ENCODE results near the gene SDC3. TPM values are rescaled to one million over a fixed set of nuclear protein-coding genes. Genes with fewer than 3 reads are reported as not detected.
"Not testable (repeated sequence)": the region's sequence is repeated elsewhere in the genome, so short reads cannot be mapped to it uniquely, and the experiment has no call there.

Gene SDC3
- total RNA-seq, 5 donors from 2014 or later (not counting 1 experiment from before 2014, with no cell fraction given) = 0.07 to 1.1 (median 0.47) TPM

- H3K36me3 Mint-ChIP-seq = no peaks in the 10 kb centered on the region
Measured at GRCh38 chr1:30870035-30870434, 38.5 kb downstream of the SDC3 start.

GRCh38 chr1:30868833-30869435 is 39.6 kb downstream of the SDC3 start:
- Histone ChIP-seq H3K36me3 (ENCODE audit: control insufficient read depth in 2 of 2, extremely low read depth in 1 of 2, insufficient read depth in 1 of 2, low read length in 1 of 2) (no peaks in the 10 kb centered on the region), H3K27me3 (replicated peaks in 1 of 2; ENCODE audit: control insufficient read depth in 2 of 2, extremely low read depth in 1 of 2, insufficient read depth in 2 of 2, low read length in 1 of 2) (peaks cover 0 to 41% of the 10 kb centered on the region in 2 experiments), H3K4me1 (ENCODE audit: control insufficient read depth in 1 of 2, extremely low read depth in 1 of 2, insufficient read depth in 2 of 2, low read length in 2 of 2) (peaks cover 0 to 9% of the 10 kb centered on the region in 2 experiments), H3K27ac (ENCODE audit: low read length) (no peak overlapping the region), H3K9me3 (no peaks in the 10 kb centered on the region), H3K4me3 (ENCODE audit: control insufficient read depth in 1 of 2, extremely low read depth in 1 of 2, low read length in 1 of 2) (no peak overlapping the region)
- Mint-ChIP-seq H3K9me3 (no peaks in the 10 kb centered on the region), H3K4me3 (no peak overlapping the region), H3K4me1 (peaks cover 0 to 6% (median 3%) of the 10 kb centered on the region in 3 donors), H3K27ac (no peak overlapping the region), H3K36me3 (no peaks in the 10 kb centered on the region), H3K27me3 (peaks cover 7 to 18% of the 10 kb centered on the region in 2 donors)
- CTCF ChIA-PET = interaction anchor here in 1 of 2 donors (0.7 kb wide), 1 partner anchor 1388 kb away, joined by 3 read pairs; no protein-coding TSS in a partner anchor
- ATAC-seq (replicated peaks in 1 of 4) = no peak
- POLR2A ChIA-PET = no interaction called here
- WGBS (ENCODE audit: insufficient coverage) = 34% methylated on average over 9 of the region's 13 CpGs
- peak in 2 of 35 experiments; percentile 1 to 7 for DNase-seq

More at GRCh38 chr1:30870035-30870434, 38.5 kb downstream of the SDC3 start:
- POLR2A ChIA-PET = no interaction called here
- peaks cover 0 to 47% of the 10 kb centered on the region in 2 experiments for H3K27me3 ChIP-seq (replicated peaks in 1 of 2; ENCODE audit: control insufficient read depth in 2 of 2, extremely low read depth in 1 of 2, insufficient read depth in 2 of 2, low read length in 1 of 2)
- H3K4me1 ChIP-seq (ENCODE audit: control insufficient read depth in 1 of 2, extremely low read depth in 1 of 2, insufficient read depth in 2 of 2, low read length in 2 of 2) = peaks cover 0 to 9% of the 10 kb centered on the region in 2 experiments
- H3K27me3 Mint-ChIP-seq = peaks cover 3 to 15% of the 10 kb centered on the region in 2 donors
- no peak overlapping the region for H3K27ac ChIP-seq (ENCODE audit: low read length)
- no peaks in the 10 kb centered on the region for H3K9me3 Mint-ChIP-seq
- no peak overlapping the region for H3K4me3 ChIP-seq (ENCODE audit: control insufficient read depth in 1 of 2, extremely low read depth in 1 of 2, low read length in 1 of 2)
- no peaks in the 10 kb centered on the region for H3K36me3 ChIP-seq (ENCODE audit: control insufficient read depth in 2 of 2, extremely low read depth in 1 of 2, insufficient read depth in 1 of 2, low read length in 1 of 2)
- CTCF ChIA-PET = no interaction called here
- DNase-seq (no peak), ATAC-seq (replicated peaks in 1 of 4) (no peak)
- 70% methylated on average over 3 of the region's 3 CpGs for WGBS (ENCODE audit: insufficient coverage)
- H3K4me3 Mint-ChIP-seq = no peak overlapping the region
- H3K9me3 ChIP-seq = no peaks in the 10 kb centered on the region
- no peak overlapping the region for H3K27ac Mint-ChIP-seq
- H3K4me1 Mint-ChIP-seq = peaks cover 0 to 6% (median 3%) of the 10 kb centered on the region in 3 donors

- H3K4me1 Mint-ChIP-seq; H3K36me3 Mint-ChIP-seq; H3K9me3 Mint-ChIP-seq; H3K4me3 Mint-ChIP-seq; POLR2A ChIA-PET; DNase-seq; H3K27ac Mint-ChIP-seq; ATAC-seq (replicated peaks in 1 of 4); H3K9me3 ChIP-seq; H3K27ac ChIP-seq (ENCODE audit: low read length); H3K4me1 ChIP-seq (ENCODE audit: control insufficient read depth in 1 of 2, extremely low read depth in 1 of 2, insufficient read depth in 2 of 2, low read length in 2 of 2); CTCF ChIA-PET; H3K36me3 ChIP-seq (ENCODE audit: control insufficient read depth in 2 of 2, extremely low read depth in 1 of 2, insufficient read depth in 1 of 2, low read length in 1 of 2); H3K4me3 ChIP-seq (ENCODE audit: control insufficient read depth in 1 of 2, extremely low read depth in 1 of 2, low read length in 1 of 2): not testable (repeated sequence)
- WGBS (ENCODE audit: insufficient coverage) = no CpG with 5 or more reads among the region's 4 CpGs
- H3K27me3 ChIP-seq (replicated peaks in 1 of 2; ENCODE audit: control insufficient read depth in 2 of 2, extremely low read depth in 1 of 2, insufficient read depth in 2 of 2, low read length in 1 of 2) = peaks cover 0 to 41% of the 10 kb centered on the region in 2 experiments
- H3K27me3 Mint-ChIP-seq = peaks cover 8 to 18% of the 10 kb centered on the region in 2 donors
Measured at GRCh38 chr1:30868057-30868456, 40.5 kb downstream of the SDC3 start.

- peaks cover 8 to 18% of the 10 kb centered on the region in 2 donors for H3K27me3 Mint-ChIP-seq
- no peaks in the 10 kb centered on the region for H3K9me3 Mint-ChIP-seq
- no CpG with 5 or more reads among the region's 4 CpGs for WGBS (ENCODE audit: insufficient coverage)
- H3K4me1 Mint-ChIP-seq = peaks cover 0 to 6% (median 3%) of the 10 kb centered on the region in 3 donors
- H3K36me3 Mint-ChIP-seq = no peaks in the 10 kb centered on the region
- H3K27ac ChIP-seq (ENCODE audit: low read length) = no peak overlapping the region
- no peaks in the 10 kb centered on the region for H3K36me3 ChIP-seq (ENCODE audit: control insufficient read depth in 2 of 2, extremely low read depth in 1 of 2, insufficient read depth in 1 of 2, low read length in 1 of 2)
- peaks cover 0 to 41% of the 10 kb centered on the region in 2 experiments for H3K27me3 ChIP-seq (replicated peaks in 1 of 2; ENCODE audit: control insufficient read depth in 2 of 2, extremely low read depth in 1 of 2, insufficient read depth in 2 of 2, low read length in 1 of 2)
- POLR2A ChIA-PET = interaction anchor here in 1 of 2 donors (0.9 kb wide), 1 partner anchor 34 kb away, joined by 3 read pairs; no protein-coding TSS in a partner anchor
- CTCF ChIA-PET = no interaction called here
- H3K4me1 ChIP-seq (ENCODE audit: control insufficient read depth in 1 of 2, extremely low read depth in 1 of 2, insufficient read depth in 2 of 2, low read length in 2 of 2) = peaks cover 0 to 9% of the 10 kb centered on the region in 2 experiments
- no peak overlapping the region for H3K4me3 Mint-ChIP-seq
- no peak for DNase-seq
- ATAC-seq (replicated peaks in 1 of 4) = no peak
- H3K4me3 ChIP-seq (ENCODE audit: control insufficient read depth in 1 of 2, extremely low read depth in 1 of 2, low read length in 1 of 2) = no peak overlapping the region
- H3K27ac Mint-ChIP-seq = no peak overlapping the region
- H3K9me3 ChIP-seq = no peaks in the 10 kb centered on the region
Measured at GRCh38 chr1:30867537-30867936, 41.0 kb downstream of the SDC3 start.

- ATAC-seq (replicated peaks in 1 of 4) (no peak), DNase-seq (no peak)
- no CpG with 5 or more reads among the region's 3 CpGs for WGBS (ENCODE audit: insufficient coverage)
- CTCF ChIA-PET = no interaction called here
- Mint-ChIP-seq H3K9me3 (no peaks in the 10 kb centered on the region), H3K4me3 (no peak overlapping the region), H3K27ac (no peak overlapping the region), H3K4me1 (peaks cover 0 to 6% (median 3%) of the 10 kb centered on the region in 3 donors), H3K36me3 (no peaks in the 10 kb centered on the region), H3K27me3 (peaks cover 8 to 18% of the 10 kb centered on the region in 2 donors)
- POLR2A ChIA-PET = interaction anchor here in 1 of 2 donors (0.9 kb wide), 1 partner anchor 33 kb away, joined by 3 read pairs; no protein-coding TSS in a partner anchor
- Histone ChIP-seq H3K27ac (ENCODE audit: low read length) (no peak overlapping the region), H3K4me3 (ENCODE audit: control insufficient read depth in 1 of 2, extremely low read depth in 1 of 2, low read length in 1 of 2) (no peak overlapping the region), H3K36me3 (ENCODE audit: control insufficient read depth in 2 of 2, extremely low read depth in 1 of 2, insufficient read depth in 1 of 2, low read length in 1 of 2) (no peaks in the 10 kb centered on the region), H3K27me3 (replicated peaks in 1 of 2; ENCODE audit: control insufficient read depth in 2 of 2, extremely low read depth in 1 of 2, insufficient read depth in 2 of 2, low read length in 1 of 2) (peaks cover 0 to 41% of the 10 kb centered on the region in 2 experiments), H3K9me3 (no peaks in the 10 kb centered on the region), H3K4me1 (ENCODE audit: control insufficient read depth in 1 of 2, extremely low read depth in 1 of 2, insufficient read depth in 2 of 2, low read length in 2 of 2) (peaks cover 0 to 9% of the 10 kb centered on the region in 2 experiments)
Measured at GRCh38 chr1:30866594-30866993, 42.0 kb downstream of the SDC3 start.

- Mint-ChIP-seq H3K9me3 (no peaks in the 10 kb centered on the region), H3K27me3 (peaks cover 8 to 18% of the 10 kb centered on the region in 2 donors), H3K4me1 (peaks cover 0 to 6% (median 3%) of the 10 kb centered on the region in 3 donors), H3K4me3 (no peak overlapping the region), H3K27ac (peak overlapping the region in 1 of 2 donors; percentile 12), H3K36me3 (no peaks in the 10 kb centered on the region)
- Histone ChIP-seq H3K4me3 (ENCODE audit: control insufficient read depth in 1 of 2, extremely low read depth in 1 of 2, low read length in 1 of 2) (no peak overlapping the region), H3K27ac (ENCODE audit: low read length) (no peak overlapping the region), H3K9me3 (no peaks in the 10 kb centered on the region), H3K4me1 (ENCODE audit: control insufficient read depth in 1 of 2, extremely low read depth in 1 of 2, insufficient read depth in 2 of 2, low read length in 2 of 2) (peaks cover 0 to 9% of the 10 kb centered on the region in 2 experiments), H3K27me3 (replicated peaks in 1 of 2; ENCODE audit: control insufficient read depth in 2 of 2, extremely low read depth in 1 of 2, insufficient read depth in 2 of 2, low read length in 1 of 2) (peaks cover 0 to 26% of the 10 kb centered on the region in 2 experiments), H3K36me3 (ENCODE audit: control insufficient read depth in 2 of 2, extremely low read depth in 1 of 2, insufficient read depth in 1 of 2, low read length in 1 of 2) (no peaks in the 10 kb centered on the region)
- POLR2A ChIA-PET = no interaction called here
- whole genome bisulfite sequencing (ENCODE audit: insufficient coverage) = 83% methylated on average over 4 of the region's 7 CpGs
- CTCF ChIA-PET = no interaction called here
- no peak for ATAC-seq (replicated peaks in 1 of 4)
- DNase-seq = no peak
Measured at GRCh38 chr1:30864681-30865080, 43.9 kb downstream of the SDC3 start.

Data from T-cell (primary cell).